H1 (cell line): ENCODE results near the gene PIK3R5.

Experiments used
- BCL11A ChIP-seq, 2 experiments: IDR thresholded peaks; one replicate each; pipeline ENCODE4 v1.6.1; 2011; ENCODE audit warnings: low read depth in 2 of 2, low read length in 2 of 2, mild to moderate bottlenecking in 2 of 2
- CTCF ChIP-seq, 3 experiments: IDR thresholded peaks; 1 replicate in 2 of 3; 2 replicates in 1 of 3; pipeline versions ENCODE4 v1.5.1 to v1.6.1; 2011; ENCODE audit warnings: low read length in 3 of 3, mild to moderate bottlenecking in 3 of 3, inconsistent platforms in 2 of 3, low read depth in 1 of 3, moderate library complexity in 1 of 3; ENCODE audit not compliant: insufficient read depth in 1 of 3; ENCODE audit errors: control extremely low read depth in 1 of 3
- E2F6 ChIP-seq: IDR thresholded peaks from 2 replicates; pipeline ENCODE4 v1.6.1; 2012; ENCODE audit warnings: inconsistent platforms
- EP300 ChIP-seq, 2 experiments: IDR thresholded peaks; 1 replicate in 1 of 2; 2 replicates in 1 of 2; pipeline ENCODE4 v1.6.1; 2011 to 2012; ENCODE audit warnings: low read depth in 2 of 2, low read length in 2 of 2, mild to moderate bottlenecking in 2 of 2, borderline replicate concordance in 1 of 2, inconsistent platforms in 1 of 2, moderate library complexity in 1 of 2
- HDAC2 ChIP-seq, 2 experiments: fragments of 300-600 bp in 1 of 2; sonication (generic) in 1 of 2; IDR thresholded peaks; 2 replicates each; pipeline ENCODE4 v1.6.1; 2011 to 2012; ENCODE audit warnings: low read depth in 2 of 2, low read length in 2 of 2, mild to moderate bottlenecking in 2 of 2, moderate library complexity in 2 of 2, borderline replicate concordance in 1 of 2, inconsistent platforms in 1 of 2
- POLR2A ChIP-seq, 2 experiments: IDR thresholded peaks; 1 replicate in 1 of 2; 2 replicates in 1 of 2; pipeline ENCODE4 v1.6.1; 2011; ENCODE audit warnings: low read depth in 2 of 2, low read length in 2 of 2, mild to moderate bottlenecking in 2 of 2; ENCODE audit errors: control extremely low read depth in 1 of 2
- RAD21 ChIP-seq, 2 experiments: IDR thresholded peaks in 1 of 2; conservative IDR thresholded peaks in 1 of 2; 2 replicates each; pipeline ENCODE4 v1.6.1; 2011; ENCODE audit warnings: low read depth in 2 of 2, low read length in 2 of 2, improper control_type of control experiment in 1 of 2, inconsistent platforms in 1 of 2, mild to moderate bottlenecking in 1 of 2, moderate library complexity in 1 of 2
- YY1 ChIP-seq: IDR thresholded peaks from 2 replicates; pipeline ENCODE4 v1.6.1; 2011; ENCODE audit warnings: low read depth, mild to moderate bottlenecking, low read length

GRCh38 chr17:8965394-8966168, at the start of gene PIK3R5:
- TF ChIP-seq RAD21 (IDR thresholded peaks at IDR 0.05 in 1 of 2, conservative IDR thresholded peaks at IDR 0.05 in 1 of 2; ENCODE audit: low read depth in 2 of 2, low read length in 2 of 2) (peak in 1 of 2 experiments; percentile 13; a peak in 1 of 4 replicates), BCL11A (IDR thresholded peaks at IDR 0.05; ENCODE audit: low read depth in 2 of 2, low read length in 2 of 2) (no peak), E2F6 (peak; percentile 37; the same call in 1 of the 2 replicates), CTCF (IDR thresholded peaks at IDR 0.05; ENCODE audit: control extremely low read depth in 1 of 3, insufficient read depth in 1 of 3, low read depth in 1 of 3, low read length in 3 of 3) (peak in 2 of 3 experiments; percentile 5 to 15; a peak in 1 of 4 replicates), HDAC2 (IDR thresholded peaks at IDR 0.05; ENCODE audit: borderline replicate concordance in 1 of 2, low read depth in 2 of 2, low read length in 2 of 2) (no peak), YY1 (no peak), EP300 (IDR thresholded peaks at IDR 0.05; ENCODE audit: borderline replicate concordance in 1 of 2, low read depth in 2 of 2, low read length in 2 of 2) (no peak), POLR2A (IDR thresholded peaks at IDR 0.05; ENCODE audit: control extremely low read depth in 1 of 2, low read depth in 2 of 2, low read length in 2 of 2) (peak in 1 of 2 experiments; percentile 63; a peak in 1 of 3 replicates)
